AG04450 (cell line): ENCODE data around the gene C16orf89. TPM values are rescaled to one million over a fixed set of nuclear protein-coding genes. Genes with fewer than 3 reads are reported as not detected.

Source experiments
- CTCF ChIA-PET: fragments of 300-600, 350-600 bp; formaldehyde crosslinking; extraction: SDS; loops from one replicate; lab custom pipeline; 2022; ENCODE audit warnings: antibody characterized with exemption, inconsistent platforms; lab: Charles Lee
- POLR2A ChIA-PET: fragments of 350-600 bp; formaldehyde crosslinking; extraction: SDS; loops from one replicate; lab custom pipeline; 2021; ENCODE audit warnings: antibody characterized with exemption, inconsistent platforms; lab: Yijun Ruan, JAX
- DNase-seq: peaks from one replicate; pipeline ENCODE4 v3.0.0-alpha.2; 2011; ENCODE audit warnings: low read depth, low spot score
- H3K27ac ChIP-seq: one replicate; pipeline ENCODE4 v1.5.1; 2012; ENCODE audit warnings: low read depth, low read length, control low read depth
- H3K27me3 ChIP-seq: one replicate; pipeline ENCODE4 v1.6.0; 2012; ENCODE audit warnings: low read length; ENCODE audit not compliant: control insufficient read depth, insufficient read depth
- H3K4me3 ChIP-seq: 2 replicates; pipeline ENCODE4 v1.5.1; 2011; ENCODE audit warnings: mild to moderate bottlenecking, low read depth, low read length, control low read depth
- H3K9me3 ChIP-seq: 2 replicates; pipeline ENCODE4 v1.5.1; 2012; ENCODE audit warnings: low read length; ENCODE audit not compliant: control insufficient read depth, insufficient read depth
- polyA plus RNA-seq: library from polyadenylated mRNA; depleted of rRNA; stranded (reverse); fragments of >200 nt; gene quantifications from 2 replicates; pipeline ENCODE4 v1.2.3, GENCODE V29; 2011
- TF ChIP-seq, protein P1 (sequence below): IDR thresholded peaks from 2 replicates; pipeline ENCODE4 v1.5.1; 2011; ENCODE audit warnings: low read depth, low read length, control low read depth, inconsistent platforms

Gene C16orf89
- polyA plus RNA-seq, 1 experiment = 1.3 TPM

DNA sequence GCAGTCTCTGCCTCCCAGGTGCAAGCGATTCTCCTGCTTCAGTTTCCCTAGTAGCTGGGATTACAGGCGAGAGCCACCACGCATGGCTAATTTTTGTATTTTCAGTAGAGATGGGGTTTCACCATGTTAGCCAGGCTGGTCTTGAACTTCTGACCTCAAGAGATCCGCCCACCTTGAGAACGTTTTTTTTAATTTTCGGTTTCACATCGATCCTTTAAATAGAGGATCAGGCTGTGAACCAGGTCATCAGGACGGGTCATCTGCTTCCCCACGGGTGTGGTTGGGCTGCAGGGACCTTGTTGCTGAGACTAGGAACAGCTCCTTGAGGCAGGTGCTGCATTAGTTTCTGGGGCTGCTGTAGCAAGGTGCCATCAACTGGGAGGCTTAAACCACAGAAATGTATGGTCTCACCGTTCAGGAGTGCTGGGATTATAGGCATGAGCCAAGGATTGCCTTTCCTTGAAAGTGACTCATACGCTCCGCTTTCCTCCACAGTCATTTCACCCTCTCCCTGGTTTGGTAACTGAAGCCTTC, 24.1 kb downstream of the C16orf89 start:
- TF ChIP-seq, protein P1, sequence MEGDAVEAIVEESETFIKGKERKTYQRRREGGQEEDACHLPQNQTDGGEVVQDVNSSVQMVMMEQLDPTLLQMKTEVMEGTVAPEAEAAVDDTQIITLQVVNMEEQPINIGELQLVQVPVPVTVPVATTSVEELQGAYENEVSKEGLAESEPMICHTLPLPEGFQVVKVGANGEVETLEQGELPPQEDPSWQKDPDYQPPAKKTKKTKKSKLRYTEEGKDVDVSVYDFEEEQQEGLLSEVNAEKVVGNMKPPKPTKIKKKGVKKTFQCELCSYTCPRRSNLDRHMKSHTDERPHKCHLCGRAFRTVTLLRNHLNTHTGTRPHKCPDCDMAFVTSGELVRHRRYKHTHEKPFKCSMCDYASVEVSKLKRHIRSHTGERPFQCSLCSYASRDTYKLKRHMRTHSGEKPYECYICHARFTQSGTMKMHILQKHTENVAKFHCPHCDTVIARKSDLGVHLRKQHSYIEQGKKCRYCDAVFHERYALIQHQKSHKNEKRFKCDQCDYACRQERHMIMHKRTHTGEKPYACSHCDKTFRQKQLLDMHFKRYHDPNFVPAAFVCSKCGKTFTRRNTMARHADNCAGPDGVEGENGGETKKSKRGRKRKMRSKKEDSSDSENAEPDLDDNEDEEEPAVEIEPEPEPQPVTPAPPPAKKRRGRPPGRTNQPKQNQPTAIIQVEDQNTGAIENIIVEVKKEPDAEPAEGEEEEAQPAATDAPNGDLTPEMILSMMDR = no peak
- DNase-seq = no peak
- CTCF ChIA-PET = no interaction called here

DNA sequence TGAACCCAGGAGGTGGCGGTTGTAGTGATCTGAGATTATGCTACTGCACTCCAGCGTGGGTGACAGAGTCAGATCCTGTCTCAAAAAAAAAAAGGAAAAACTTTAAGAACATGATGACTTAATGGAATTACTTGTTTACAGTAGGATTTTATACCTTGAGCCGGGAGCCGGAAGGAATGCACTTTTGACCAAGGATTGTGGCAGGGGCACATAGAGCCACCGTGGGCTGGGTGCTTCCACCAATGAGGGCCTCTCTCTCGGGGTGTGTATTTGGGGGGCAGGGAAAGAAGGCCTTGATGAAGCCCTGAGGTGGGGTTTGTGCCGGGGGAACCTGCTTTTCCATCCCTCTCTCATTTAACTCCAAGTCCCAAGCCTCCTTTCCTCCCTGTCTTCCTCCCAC, 25.3 kb downstream of the C16orf89 start:
- DNase-seq = no peak
- ChIA-PET POLR2A (no interaction called here), CTCF (no interaction called here)
- Histone ChIP-seq H3K27ac (no peak overlapping the region), H3K9me3 (no peaks in the 10 kb centered on the region), H3K4me3 (no peak overlapping the region), H3K27me3 (peaks cover 5% of the 10 kb centered on the region)
- TF ChIP-seq, protein P1 = no peak

More for the DNA sequence above, 24.1 kb downstream of the C16orf89 start:
- Histone ChIP-seq H3K4me3 (no peak overlapping the region), H3K27me3 (peaks cover 5% of the 10 kb centered on the region), H3K9me3 (no peaks in the 10 kb centered on the region), H3K27ac (no peak overlapping the region)
- POLR2A ChIA-PET = no interaction called here

DNA sequence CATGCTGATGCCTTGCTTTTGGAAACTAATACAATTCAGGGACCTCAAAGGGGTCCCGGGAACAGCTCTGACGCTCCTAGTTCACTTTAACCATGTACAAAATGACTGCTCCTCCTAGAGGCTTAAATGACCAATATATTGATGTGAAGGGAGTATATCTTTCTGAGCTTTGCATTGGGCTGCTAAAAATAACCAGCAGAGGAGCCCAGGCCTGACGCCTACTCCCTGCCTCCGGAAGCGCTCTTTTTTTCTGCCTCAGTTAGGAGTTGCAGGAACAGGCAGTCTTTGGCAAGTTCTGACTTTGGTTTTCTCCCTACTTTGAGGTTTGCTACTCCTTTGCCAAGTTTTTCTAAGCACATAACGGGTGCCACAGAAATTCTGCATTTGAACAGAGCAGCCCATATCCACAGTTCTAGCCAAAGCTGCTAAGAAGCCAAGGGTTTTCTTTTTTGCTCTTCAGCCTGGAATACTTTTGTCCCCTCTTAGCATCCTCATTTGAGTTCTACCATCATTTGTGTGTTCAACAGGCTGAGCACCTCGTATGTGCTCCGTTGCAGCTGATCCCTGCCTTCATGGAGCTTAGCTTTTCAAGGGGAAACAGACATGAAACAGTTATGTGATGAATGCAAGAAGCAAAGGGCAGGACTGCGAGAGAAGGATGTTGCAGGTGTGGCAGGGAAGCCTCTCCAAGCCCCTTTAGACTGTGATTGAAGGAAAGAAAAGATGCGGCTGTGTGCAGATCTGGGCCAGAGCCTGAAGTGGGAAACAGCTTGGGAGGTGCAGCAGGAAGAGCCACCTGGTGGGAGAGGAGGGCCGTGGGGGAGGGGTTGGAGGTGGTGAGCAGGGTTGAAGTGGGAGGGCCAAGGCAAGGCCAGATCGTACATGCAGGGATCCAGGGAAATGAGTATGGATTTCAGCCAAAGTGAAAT, 29.3 kb downstream of the C16orf89 start:
- POLR2A ChIA-PET = no interaction called here
- H3K27me3 ChIP-seq = peaks cover 2% of the 10 kb centered on the region
- no peak overlapping the region for H3K4me3 ChIP-seq
- no peaks in the 10 kb centered on the region for H3K9me3 ChIP-seq
- TF ChIP-seq, protein P1 = no peak
- H3K27ac ChIP-seq = no peak overlapping the region
- DNase-seq = no peak
- CTCF ChIA-PET = interaction anchor here (0.8 to 1.5 kb wide), 2 partner anchors 12 to 22 kb away, joined by 3 read pairs; no protein-coding TSS in a partner anchor

DNA sequence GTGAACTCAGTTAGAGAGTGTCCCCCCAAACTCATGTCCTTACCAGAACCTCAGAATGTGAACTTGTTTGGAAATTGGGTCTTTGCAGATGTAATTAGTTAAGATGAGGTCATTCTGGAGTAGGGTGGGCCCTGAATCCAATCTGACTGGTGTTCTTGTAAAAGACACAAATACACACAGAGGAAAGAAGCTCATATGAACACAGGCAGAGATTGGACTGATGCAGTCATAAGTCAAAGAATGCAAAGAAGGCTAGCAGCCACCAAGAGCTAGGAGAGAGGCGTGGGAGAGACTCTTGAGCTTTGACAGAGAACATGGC, 29.9 kb downstream of the C16orf89 start:
- ChIA-PET CTCF (interaction anchor here (0.8 kb wide), 1 partner anchor 23 kb away, joined by 3 read pairs; no protein-coding TSS in a partner anchor), POLR2A (no interaction called here)
- TF ChIP-seq, protein P1 = no peak
- Histone ChIP-seq H3K27me3 (peaks cover 2% of the 10 kb centered on the region), H3K27ac (no peak overlapping the region), H3K4me3 (no peak overlapping the region), H3K9me3 (no peaks in the 10 kb centered on the region)
- no peak for DNase-seq

DNA sequence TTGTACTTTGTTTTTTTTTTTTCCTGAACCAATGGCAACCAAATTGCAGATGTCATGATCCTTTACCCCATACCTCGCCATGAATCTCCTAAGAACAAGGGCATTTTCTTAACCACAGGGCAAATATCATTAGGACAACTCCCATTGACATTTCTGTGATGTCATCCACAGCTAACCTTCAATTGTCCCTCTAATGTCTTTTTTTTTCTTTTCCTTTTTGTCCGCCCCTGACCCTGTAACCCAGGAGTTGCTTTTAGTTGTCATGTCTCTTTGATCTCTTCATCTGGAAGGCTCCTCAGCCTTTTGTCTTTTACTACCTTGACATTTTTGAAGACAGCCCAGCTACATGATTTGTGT, 31.6 kb downstream of the C16orf89 start:
- ChIA-PET CTCF (interaction anchor here (0.6 kb wide), 2 partner anchors 9 to 181 kb away, joined by 3 to 4 read pairs; no protein-coding TSS in a partner anchor), POLR2A (interaction anchor here (0.7 to 1.4 kb wide), 6 partner anchors 14 to 300 kb away, joined by 3 to 6 read pairs (median 4); partner anchors contain the start of genes ALG1, ANKS3, DNAAF8 and SEC14L5)
- DNase-seq = no peak

More for the DNA sequence above, 31.6 kb downstream of the C16orf89 start:
- peak overlapping the region; percentile 80 for H3K4me3 ChIP-seq
- no peaks in the 10 kb centered on the region for H3K27me3 ChIP-seq
- H3K27ac ChIP-seq = no peak overlapping the region
- no peaks in the 10 kb centered on the region for H3K9me3 ChIP-seq
- TF ChIP-seq, protein P1 = no peak
